Mesenteric fat pad (tissue), 1 donor: Measurements from ENCODE around the gene IFIT5. TPM values are rescaled to one million over a fixed set of nuclear protein-coding genes. Genes with fewer than 3 reads are reported as not detected.
"Not testable (repeated sequence)": the region's sequence is repeated elsewhere in the genome, so short reads cannot be mapped to it uniquely, and the experiment has no call there.

ENCODE experiments used
- DNase-seq: peaks from one replicate; pipeline ENCODE4 v3.0.0-alpha.2; 2020; ENCODE audit warnings: low spot score
- long read RNA-seq: library from polyadenylated mRNA; unstranded; transcript quantifications from one replicate; pipeline ENCODE4 v2.0.0, GENCODE V29; 2020
- total RNA-seq: library from RNA; stranded (reverse); fragmentation: NEBNext Ultra II Directional; extraction: Animal tissue kit (Norgen Biotek cat#: 25700); gene quantifications from one replicate; pipeline ENCODE4 v1.2.1, GENCODE V29; 2021
- donor health status: DM: yes; HTN: yes; CAD: no.

The IFIT5 gene, protein sequence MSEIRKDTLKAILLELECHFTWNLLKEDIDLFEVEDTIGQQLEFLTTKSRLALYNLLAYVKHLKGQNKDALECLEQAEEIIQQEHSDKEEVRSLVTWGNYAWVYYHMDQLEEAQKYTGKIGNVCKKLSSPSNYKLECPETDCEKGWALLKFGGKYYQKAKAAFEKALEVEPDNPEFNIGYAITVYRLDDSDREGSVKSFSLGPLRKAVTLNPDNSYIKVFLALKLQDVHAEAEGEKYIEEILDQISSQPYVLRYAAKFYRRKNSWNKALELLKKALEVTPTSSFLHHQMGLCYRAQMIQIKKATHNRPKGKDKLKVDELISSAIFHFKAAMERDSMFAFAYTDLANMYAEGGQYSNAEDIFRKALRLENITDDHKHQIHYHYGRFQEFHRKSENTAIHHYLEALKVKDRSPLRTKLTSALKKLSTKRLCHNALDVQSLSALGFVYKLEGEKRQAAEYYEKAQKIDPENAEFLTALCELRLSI
- total RNA-seq: 18.3 TPM
- long read RNA-seq, full-length matches to known transcripts: 60 of 68 reads
- long read RNA-seq, partial matches to known transcripts: 0 of 68 reads
- long read RNA-seq, other reads (novel, unspliced or antisense): 8 of 68 reads

DNA sequence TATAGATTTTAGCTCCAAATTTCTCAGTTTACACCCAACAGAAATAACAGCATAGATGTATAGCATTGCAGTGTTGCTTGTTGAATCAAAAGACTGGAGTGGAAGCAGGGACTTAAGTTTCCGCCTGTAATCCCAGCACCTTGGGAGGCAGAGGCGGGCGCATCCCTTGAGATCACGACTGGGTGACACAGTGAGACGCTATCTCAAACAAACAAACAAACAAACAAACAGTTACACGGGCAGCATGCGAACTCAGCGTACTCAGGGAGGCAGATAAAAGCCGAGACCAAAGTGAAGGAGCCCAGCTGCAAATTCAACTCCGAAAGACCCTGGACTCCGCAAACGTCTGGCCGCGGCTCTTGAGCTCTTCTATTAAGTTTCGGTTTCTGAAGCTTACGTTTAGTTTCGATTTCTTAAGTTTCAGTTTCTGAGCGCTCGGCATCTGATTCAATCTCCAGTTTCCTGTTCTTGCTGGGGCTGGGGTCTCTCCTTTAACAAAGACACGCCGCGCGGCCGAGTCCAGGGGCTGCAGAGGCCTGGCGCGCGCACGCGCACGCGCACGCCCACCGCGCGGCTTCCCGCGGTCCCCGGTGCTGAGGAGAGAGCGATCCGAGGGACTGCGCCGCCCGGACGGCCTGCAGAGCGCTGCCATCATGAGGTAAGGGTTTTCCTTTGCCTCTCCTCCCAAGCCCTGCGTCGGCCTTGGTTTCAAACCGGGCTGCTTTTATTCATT is at the start of gene IFIT5:
Gene IFIT5 (plus strand): TSS at position 423 of the 733 bp plus-strand sequence. CDS start 231 bp downstream, at position 654.
- DNase-seq: peak; percentile 93

DNA sequence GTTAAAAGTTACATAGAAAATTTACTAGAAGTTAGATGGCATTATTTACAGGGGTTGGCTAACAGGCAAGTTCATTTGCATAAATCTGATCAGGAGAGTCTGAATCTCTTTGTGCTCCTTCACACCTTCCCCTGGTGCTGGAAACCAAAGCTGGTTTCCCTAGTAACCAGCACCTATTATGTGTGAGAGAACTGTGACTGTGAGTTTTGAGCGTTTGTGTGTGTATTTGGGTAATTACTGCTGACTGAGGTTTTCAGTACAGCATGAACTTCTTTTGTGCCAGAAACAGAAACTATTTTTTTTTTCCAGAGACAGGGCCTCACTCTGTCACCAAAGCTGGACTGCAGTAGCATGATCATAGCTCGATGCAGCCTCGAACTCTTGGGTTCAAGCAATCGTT is 46.8 kb upstream of the IFIT5 start:
- no peak for DNase-seq

DNA sequence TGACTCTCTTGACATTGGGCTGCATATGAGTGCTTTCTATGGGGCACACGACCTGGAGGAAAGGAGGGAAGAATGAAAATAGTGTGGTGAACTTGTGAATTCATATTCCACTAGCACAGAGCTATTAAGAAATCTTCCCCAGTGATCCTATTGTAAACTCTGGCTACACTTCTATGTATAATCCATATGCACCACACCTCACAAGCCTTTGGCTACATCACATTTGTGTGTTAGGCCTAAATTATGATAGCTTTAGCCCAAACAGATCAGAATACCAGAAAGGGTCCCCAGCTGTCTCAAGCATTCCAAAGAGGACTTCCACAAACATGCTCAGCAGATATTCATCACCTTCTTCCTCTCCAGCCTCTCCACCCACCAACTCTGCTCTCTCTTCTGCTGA is 46.2 kb upstream of the IFIT5 start:
- DNase-seq: no peak

DNA sequence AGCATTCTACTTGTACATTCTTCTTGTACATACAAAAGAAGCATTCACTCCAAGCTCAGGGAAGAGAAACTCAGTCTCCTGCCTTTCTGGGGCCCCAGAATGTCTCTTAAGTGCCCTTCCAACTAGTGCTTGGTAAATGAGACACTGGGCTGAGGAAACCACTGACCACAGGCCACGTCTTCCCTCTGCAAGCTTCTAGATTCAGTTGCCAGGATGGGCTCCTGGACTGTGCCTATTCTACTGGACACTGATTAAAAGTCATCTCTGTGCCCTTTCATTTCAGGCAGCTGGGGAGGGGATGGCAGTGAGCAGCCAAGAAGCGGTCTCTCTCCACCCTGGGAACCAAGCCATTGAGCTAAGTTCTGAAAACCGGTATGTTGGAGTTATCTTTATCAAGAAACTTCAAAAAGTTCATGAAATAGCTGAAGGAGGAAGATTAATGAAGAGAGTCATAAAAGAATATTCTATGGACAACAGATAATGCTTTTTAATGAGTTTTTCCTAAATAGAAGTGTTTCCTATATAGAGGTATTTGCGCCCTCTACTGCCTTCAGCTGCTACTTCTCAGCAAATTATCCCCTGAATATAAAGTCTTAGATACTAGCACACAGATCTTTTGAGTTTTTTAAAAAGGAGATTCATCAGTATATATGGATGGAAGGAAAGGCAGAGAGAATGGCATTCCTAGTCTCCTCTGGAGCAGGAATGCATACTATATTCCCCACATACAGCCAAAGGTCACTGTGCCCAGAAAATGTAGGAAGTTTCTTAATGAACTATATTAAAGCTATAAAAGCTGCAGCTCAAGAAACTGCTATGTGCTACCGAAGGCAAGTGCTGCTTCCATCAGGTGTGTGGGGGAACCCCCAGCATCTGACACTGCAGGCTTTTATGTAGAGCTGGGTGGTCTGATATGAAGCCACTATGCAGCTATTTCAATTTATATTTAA is 44.9 kb upstream of the IFIT5 start:
- no peak for DNase-seq

DNA sequence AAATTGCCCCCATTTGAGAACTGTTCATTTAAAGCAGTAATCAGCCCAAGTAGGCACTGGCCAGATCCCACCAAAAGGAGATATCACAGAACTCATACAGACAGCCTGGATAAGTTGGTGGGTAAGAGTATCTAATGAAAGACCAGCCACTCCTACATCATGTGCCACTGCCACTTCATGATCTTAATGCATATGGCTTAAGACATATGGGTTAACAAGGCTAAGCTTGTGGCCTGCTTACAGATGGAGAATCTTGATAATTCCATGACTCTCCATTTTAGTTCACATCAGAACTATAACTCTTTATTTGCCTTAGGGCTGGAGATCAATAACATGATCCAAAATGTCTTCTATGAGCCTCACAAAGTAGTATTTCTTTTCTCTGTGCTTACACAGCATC is 43.3 kb upstream of the IFIT5 start:
- no peak for DNase-seq

DNA sequence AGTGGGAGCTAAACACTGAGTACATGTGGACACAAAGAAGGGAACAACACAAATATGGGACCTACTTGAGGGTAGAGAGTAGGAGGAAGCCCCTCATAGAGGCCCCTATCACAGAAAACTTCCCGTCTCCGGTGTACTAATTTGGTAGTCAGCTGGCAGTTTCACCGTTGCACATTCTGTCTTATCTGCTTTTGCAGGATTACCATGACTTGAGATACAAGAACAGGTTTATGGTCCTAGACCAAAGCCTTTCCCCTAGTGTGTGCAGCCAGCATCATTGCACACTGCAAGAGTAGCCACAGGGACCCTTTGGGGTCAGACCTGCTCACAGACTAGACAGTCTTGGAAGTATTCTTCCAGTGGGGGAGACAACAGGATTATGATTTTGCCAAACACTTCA is 42.4 kb upstream of the IFIT5 start:
- no peak for DNase-seq

DNA sequence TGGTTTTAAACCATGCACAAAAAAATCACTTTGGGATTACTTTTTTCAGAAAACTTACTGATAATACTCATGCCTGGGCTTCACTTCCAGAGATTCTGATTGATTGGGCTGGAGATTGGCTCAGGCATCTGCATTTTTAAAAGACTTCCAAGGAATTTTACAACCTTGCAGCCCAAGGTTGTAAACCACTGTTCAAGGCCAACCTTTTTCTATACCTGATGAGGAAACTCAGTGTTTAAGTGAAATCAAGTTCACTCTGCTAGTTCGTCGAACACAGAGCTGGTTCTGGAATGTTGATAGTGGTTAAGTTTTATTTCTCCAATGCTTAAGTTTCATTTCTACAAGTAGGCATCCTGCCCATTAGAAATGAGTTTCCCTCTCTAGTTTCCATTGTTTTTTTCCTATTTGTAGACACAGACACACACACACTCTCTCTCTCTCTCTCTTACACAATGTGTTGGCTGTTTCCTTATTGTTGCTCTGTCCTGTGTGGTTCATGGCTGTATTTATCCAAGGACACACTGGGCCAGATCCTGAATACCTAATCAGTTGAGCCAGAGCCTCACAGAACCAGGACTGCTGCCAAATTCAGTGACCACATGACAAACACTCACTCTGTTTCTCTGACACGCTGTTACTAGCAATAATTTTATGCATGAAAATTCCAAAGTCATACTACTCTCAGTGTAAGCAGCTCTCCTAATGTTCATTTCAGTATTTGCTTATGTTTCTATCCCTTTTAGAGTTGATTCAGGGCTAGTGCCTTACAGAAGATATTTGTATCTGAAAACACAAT is 40.3 kb upstream of the IFIT5 start:
- DNase-seq: no peak

DNA sequence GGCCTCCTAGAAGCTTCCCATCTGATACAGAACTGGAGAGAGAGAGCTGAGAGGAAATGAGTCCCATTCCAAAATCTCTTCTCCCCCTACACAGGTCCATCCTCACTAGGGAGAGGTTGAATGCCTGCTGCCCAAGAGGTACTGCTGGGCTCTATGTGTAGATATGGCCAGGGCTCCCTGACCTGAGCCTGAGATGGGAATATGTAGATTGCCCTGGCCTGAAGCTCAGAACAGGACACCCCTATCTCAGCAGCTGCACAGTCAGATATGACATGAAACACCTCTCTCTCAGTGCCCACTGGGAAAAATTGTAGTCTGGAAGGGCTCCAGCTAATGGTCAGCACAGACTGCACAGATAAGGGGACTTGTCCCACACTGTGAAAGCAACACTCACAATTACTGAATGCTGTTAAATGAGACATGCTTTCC is 39.6 kb upstream of the IFIT5 start:
- no peak for DNase-seq

DNA sequence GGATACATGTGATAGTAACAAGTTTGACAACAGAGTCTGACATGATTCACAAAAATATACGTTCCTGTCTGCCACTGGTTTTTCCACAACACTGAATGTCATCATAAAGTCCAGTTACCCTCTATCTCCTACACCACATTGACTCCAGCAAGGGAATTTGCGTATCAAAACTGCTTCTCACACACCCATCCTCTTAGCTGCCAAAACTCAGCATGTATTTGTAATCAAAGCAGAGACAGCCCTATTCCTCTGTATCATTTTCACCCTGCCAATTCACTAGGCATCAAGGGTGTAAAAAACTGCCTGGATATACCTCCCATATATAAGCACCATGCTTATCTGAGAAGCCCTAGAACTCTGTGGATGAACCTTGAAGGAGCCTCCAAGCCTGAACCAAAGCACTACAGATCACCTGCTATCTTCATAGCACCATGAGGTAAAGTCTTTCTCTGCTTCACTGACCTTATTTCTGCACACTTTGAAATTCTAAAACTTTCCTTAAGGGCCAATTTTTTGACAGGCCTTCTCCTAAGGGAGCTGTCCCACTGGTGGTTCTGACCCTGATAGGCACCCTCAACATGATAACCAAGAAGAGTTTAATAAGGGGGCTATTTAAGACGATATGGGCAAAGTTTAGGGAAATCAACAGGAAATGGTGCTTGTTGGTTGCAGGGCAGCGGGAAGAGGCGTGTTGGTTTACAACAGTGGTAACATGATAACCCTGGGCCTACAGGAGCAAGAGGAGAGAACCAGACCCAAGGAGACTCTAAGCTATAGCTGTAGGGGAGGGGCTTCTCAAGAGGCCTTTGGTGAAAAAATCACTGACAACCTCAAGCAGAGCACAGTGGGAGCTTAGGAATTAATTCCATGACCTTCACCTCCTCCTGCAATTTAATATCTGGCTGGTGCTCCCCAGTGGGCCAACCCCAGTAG is 36.4 kb upstream of the IFIT5 start, which contains the start of gene IFIT1B:
Gene IFIT1B (plus strand): TSS at position 352 of the 933 bp plus-strand sequence. CDS start 80 bp downstream, at position 432.
- no peak for DNase-seq

DNA sequence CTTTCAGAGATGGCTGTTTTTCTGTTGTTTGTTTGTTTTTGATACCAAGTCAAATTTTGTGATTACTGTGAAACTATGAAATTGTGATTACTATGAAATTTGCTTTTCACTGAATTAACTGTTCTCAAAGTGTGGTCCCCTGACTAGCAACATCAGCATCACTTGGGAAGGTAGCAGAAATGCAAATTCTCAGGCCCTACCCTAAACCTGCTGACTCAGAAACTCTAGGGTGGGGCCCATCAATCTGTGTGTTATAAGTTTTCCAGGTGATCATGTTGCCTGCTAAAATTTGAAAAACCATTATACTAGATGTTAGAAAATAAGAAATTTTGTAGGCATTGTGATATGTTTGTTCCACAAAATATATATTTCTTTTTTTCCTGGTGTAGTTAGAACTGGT is 35.3 kb upstream of the IFIT5 start:
- no peak for DNase-seq

DNA sequence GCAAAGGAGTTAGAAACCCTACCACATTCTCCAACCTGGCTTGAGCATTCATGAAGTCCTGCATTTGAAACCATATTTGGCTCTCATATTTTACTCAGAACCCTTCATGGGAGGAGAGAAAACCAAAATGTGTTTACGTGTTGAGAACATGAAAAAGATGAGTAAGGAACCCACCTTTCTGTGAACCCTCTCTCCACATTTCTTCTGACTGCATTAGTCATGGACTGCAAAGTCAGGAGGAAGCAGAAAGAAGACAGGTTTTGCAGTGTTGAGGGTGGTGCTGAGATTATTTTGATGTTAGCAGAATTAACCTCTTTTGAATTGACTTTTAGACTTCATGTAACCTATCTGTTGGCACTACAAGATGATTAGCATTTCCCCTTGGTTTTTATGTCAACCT is 31.6 kb upstream of the IFIT5 start:
- no peak for DNase-seq

DNA sequence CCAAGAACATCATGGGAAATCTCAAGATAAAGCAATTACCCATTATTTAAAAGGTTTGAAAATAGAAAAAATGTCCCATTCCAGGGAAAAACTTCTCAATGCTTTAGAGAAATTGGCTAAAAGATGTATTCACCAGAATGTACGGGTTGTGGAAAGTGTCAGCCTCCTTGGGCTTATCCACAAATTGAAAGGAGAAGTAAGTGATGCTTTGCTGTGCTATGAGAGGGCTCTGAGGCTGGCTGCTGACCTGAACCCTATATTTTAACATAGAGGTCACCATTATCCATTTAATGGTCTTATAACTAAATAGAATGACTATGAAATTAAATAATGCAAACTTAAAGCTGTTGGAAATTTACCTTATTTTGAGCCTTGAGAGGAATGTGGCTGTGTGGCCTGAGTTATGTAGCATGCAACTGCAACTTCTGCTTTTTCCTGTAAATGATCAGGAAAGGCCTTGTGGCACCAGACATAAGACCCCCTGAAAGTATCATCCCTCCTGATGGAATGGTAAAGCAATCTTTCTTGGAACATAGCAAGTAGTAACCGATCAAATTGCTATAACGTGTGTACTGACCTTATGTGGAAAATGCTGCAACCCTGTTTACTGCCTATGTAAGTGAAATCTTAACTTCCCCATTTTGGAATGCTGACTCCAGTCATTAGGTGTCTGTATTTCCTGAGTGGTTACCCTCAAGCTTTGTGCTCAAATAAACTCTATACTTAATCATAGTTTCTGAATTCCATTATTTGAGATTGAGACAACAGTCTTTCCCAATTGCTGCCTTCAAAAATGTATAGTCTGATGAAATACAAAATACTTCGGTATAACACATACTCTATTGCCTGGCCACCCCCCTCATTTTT is 29.7 kb upstream of the IFIT5 start:
- no peak for DNase-seq

DNA sequence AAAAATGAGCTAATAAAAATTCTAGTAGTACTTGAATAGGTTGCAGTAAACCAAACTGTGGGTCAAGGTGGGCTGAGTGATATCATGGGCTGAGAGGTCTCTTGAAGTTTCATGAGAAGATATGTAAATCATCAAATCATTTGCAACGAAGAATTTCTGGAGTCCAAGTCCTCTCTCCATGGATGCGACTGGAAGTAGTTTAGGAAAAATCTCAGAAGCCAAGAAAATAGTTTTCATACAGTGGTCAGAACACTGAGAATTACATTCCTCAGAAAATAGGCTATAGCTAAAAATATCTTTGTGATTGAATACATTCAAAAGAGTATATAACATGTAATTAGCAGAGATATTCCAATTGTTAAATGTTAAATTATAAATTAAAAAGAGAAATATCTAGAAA is 25.6 kb upstream of the IFIT5 start:
- no peak for DNase-seq

DNA sequence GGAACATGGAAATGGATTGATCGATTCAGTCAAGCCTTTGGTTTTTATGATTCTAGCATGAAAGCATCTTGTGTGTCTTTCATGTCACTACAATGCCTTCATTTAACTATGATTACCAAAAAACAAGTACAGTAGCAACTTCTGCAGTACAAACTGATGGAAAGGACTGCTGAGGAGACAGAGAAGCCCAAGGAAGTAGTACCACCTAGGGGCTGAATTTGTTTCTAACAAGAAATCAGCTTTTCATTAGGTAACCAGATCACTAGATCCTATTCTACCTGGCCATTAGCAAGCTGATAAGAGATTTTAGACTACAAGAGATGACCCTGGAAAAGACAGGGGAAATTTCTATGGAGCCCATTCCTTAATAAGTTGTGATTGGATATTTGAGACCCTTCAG is 25.1 kb upstream of the IFIT5 start:
- no peak for DNase-seq

DNA sequence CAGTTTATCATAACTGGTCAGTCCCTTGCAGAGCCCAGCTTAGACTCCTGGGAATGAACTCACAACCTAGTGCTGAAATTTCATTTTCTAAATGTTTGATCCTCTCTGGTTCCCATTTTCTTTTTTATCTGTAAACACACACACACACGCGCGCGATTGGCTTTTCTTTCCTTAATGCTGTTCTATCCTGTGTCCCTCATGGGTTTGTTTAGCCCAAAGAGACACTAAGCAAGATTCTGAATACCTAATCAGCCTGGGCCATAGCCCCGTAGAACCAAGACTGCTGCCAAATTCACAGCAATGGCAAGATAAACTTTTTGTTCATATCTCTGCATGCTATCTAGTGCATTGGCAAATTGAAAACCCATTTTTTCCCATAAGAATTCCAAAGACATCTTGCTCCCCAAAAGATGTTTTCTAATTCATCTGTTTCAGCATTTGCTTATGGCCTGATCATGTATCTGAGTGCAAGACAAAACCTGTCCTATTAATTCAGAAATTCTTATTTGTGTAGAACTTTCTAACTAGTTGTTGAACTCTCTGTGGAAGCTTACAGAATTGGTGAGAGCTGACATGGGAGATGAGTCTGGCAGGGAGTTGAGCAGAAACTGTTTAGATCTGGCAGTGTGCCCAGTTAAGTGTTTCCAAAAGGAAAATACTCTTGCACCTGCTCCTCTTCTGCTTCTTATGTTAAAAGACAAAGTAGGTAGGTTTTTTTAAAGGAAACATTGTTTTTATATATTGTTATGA is 23.7 kb upstream of the IFIT5 start:
- DNase-seq: no peak

DNA sequence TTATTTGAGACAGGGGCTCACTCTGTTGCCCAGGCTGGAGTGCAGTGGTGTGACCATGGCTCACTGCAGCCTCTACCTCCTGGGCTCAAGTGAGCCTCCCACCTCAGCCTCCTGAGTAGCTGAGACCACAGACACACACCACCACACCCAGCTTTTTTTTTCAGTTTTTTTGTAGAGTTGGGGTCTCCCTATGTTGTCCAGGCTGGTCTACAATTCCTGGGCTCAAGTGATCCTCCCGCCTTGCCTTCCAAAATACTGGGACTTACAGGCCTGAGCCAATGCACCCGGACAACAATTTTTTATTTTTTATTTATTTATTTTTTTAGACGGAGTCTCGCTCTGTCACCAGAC is 23.2 kb upstream of the IFIT5 start:
- DNase-seq: not testable (repeated sequence)
